GDM1 (cell line): Measurements from ENCODE around the gene BCR.

Source experiments
- DNase-seq: peaks from one replicate; lab custom pipeline; 2025; lab: John Stamatoyannopoulos, UW

BCR gene

DNA sequence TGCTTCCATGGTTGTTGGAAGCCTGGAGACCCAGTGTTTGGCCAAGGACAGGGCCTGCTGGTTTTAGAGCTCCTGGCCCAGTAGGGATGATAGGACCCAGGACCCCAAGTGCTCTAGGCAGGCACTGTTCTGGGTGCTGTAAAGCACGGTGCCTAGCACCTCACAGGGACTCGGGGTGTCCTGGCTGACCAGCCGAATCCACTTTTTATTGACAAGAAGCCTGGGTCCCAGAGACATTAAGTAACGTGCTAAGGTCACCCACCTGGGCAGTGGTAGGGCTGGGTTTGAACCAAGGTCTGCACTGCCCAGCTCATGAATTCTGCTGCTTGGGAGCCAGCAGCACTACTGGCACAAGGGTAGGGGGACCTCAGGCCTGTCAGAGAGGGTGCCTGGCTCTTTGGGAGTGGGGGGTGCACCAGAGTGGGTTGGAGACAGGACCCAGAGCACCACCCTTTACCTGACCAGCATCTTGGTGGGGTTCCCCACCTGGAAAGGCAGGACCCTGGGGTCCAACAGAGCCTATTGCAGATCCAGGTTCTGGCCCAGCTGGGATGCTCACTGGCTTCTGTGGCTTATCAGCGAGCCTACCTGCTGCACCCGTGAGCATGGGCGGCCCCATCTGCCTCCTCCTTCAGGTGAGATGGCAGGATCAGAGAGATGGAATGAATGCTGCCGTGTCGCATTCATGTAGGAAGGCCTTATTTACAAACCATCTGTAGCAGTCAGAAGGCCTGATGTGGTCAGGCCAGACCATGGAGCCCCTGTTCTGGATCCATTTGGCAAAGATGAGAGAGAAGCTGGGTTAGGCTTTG, 52.0 kb downstream of the BCR start:
- no peak for DNase-seq

DNA sequence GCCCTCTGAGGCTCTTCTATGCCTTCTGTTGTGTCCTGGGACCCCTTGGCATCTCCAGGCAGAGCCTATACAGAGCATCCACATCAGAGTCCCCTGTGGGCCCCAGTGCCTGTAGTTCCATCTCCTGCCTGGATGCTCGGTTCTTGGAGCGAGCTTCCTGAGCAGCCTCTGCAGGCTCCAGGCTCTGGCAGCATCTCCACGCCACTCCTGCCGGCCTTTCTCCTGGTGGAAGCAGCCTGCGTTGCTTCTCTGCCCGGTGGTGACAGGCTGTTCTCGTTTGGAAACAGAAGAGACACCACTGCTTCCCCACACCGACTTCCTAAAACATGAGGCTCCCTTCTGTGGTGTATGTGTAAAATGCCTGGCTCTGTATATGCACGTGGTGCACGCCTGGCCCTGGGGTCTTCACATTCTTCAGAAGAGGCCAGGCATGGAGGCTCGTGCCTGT, 52.8 kb downstream of the BCR start:
- DNase-seq, result no peak

GRCh38 chr22:23233752-23234408, 53.6 kb downstream of the BCR start:
- DNase-seq, result no peak

- no peak for DNase-seq
Measured at GRCh38 chr22:23234409-23235161, 54.3 kb downstream of the BCR start.

DNA sequence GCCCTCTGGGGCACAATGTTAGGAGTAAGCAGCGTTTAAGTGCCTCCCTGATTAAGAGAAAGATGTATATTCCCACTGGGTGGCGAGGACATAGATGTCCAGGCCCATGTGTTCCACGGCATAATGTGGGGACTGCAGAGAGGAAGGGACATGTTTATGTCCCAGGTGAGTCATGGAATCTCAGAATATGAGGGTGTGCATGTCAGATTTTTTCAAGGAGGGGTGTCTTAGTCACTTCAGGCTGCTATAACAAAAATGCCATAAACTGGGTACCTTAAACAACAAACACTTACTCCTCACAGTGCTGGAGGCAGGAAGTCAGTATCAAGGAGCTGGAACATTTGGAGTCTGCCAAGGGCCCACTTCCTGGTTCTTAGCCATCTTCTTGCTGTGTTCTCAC, 55.1 kb downstream of the BCR start:
- no peak for DNase-seq

DNA sequence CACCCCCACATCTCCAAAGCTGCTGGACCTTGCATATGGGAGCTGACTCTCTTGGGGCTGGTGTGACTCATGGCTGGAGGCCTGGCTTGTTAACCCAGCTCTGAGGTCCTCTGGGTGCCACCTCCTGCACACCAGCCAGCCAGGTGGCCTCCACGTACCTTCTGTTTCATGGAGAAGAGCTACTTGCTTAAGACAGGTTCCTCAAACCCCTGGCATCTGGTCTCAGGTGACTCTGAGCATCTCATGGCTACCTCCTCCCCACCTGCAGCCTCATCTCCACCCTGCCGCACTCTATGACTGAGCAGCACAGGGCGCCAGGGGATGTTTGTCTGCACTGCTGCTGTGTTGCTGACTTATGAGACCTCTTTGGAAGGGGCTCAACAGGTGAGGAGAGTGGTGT, 55.7 kb downstream of the BCR start:
- no peak for DNase-seq

DNA sequence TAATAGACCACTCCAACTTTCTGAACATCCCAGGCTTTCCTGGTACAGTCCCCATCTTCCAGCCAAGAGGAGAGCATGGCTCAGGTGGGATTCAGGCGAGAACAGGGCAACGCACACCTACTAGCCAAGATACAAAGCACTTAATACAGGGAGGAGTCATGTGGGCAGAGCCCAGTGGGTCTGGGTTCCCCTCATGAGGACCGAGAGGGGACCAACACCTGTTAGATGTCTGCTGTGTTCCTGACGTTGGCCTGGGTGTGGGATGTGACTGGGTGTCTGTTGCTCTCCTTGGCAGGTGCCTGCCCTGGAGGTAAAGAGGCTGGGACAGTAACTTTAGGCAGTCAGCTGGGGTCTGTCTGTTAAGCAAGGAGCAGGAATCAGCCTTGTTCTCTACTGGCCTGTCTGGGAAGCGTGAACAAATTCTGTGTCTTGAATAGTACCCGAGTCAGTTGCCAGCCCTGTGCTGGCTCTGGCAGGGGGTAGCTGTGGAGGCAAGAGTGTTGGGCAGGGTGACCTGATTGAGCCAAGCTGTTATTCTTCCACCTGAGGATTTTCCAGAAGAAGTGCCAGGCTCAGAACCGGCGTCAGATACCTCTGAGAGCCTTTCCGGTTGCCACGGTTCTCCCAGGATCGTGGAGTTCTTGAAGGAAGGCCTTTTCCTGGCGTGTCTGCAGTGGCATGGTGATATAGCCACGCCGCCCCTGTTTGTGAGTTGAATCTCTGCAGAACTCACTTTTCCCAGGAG, 56.3 kb downstream of the BCR start:
- DNase-seq, result no peak

- no peak for DNase-seq
Measured at GRCh38 chr22:23237201-23237798, 57.0 kb downstream of the BCR start.

GRCh38 chr22:23237841-23238240, 57.5 kb downstream of the BCR start:
- no peak for DNase-seq

DNA sequence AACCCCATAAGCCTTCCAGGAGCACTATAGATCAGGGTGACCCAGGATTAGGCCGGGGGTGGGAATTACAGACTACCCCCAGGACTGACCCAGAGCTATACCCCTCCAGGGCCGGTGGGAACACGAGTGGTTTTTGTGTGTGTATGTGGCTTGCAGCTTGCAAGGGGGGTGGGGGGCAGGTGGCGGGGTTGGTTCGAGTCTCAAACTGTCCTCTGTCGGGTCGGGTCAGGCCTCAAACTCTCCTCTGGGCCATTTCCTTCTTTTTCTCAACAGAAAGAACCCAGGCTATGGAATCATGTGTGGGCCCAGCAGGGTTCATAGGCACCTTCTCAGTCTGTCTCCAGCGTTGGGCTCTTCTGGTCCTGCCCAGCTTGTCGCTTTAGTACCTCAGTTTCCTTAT, 58.4 kb downstream of the BCR start:
- DNase-seq, result no peak

- no peak for DNase-seq
Measured at GRCh38 chr22:23239429-23239828, 59.1 kb downstream of the BCR start.

- no peak for DNase-seq
Measured at GRCh38 chr22:23240639-23241389, 60.5 kb downstream of the BCR start.

DNA sequence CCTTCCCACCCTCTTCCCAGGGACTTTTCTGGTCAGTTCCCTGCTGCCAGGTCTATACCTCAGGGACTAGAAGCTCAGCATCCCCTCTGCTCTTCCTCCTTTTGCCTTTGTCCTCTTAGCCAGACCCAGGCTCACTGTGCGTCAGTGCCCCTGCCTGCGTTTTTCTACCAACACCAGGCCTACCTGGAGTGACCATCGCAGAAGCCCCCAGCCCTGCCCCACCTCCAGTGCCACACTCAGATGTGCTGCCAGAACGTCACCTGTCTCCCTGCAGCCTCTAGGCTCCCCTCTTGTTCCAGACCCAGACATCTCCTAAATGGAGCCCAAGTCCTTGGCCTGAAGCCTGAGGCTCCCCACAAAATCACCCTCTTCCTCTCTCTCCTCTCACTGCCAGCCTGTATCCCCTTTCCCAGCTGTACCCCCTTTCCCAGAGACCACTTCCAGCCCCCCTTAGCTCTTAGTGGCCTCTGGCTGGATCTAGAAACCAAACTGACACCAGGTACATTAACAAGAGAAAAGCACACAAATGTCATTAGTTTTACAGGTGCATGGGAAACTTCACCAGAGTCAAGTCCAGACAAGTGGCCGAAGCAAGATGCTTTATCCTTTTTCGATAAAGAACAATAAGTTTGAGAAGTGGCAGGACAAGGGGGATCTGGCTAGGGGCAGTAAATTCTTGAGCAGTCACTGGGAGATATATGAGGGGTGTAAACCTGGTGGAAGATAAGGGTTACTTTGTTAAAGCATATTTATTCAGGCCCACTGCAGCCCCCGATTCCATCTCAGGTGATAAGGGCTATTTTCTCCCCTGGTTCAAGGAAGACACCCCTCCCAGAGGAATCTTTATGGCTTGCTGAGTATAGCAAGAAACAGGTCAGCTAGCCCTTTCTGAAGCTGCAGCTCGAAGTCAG, 61.5 kb downstream of the BCR start:
- DNase-seq, result no peak

DNA sequence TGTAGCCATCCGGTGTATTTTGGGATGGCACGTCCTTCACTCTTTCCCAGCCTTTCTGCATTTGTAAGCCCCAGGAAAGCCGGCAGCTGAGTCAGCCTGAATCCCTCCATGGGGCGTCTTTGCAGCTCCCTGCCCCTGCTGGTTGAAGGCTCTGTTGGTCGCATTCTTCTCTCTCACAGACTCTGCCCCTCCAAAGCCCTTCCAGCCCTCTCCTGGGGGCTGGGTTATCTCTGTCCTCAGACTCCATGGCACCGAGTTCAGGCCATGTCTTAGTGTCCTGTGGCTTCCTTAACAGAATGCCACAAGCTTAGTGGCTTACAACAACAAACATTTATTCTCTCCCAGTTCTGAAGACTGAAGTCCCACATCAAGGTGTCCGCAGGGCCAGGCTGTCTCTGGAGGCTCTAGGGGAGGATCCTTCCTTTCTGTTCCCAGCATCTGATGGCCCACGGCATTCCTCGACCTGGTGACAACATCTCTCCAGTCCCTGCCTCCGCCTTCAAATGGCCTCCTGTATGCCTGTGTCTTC, 62.2 kb downstream of the BCR start:
- DNase-seq, result no peak

DNA sequence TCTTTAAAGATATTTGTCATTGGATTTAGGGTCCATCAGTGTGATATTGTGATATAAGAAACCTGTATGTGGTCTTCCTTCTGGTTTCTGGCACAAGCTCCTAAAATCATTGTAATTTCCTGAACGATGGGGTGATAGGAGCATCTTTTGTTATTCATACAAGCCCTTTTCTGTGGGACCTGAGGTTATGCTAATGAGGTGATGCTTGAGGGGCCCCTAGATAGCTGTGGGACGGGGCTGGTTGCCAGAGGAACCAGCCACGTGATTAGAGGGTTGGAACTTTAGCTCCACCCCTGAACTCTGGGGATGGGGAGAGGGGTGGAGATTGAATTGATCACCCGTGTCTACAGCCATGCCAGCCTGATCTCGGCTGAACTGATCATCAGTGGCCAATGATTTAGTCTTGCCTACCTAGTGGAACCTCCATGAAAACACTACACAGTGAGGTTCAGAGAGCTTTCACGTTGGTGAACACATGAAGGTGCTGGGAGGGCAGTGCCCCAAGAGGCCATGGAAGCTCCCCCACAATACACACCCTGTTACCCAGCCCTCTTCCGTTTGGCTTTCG, 62.8 kb downstream of the BCR start:
- DNase-seq, result no peak

DNA sequence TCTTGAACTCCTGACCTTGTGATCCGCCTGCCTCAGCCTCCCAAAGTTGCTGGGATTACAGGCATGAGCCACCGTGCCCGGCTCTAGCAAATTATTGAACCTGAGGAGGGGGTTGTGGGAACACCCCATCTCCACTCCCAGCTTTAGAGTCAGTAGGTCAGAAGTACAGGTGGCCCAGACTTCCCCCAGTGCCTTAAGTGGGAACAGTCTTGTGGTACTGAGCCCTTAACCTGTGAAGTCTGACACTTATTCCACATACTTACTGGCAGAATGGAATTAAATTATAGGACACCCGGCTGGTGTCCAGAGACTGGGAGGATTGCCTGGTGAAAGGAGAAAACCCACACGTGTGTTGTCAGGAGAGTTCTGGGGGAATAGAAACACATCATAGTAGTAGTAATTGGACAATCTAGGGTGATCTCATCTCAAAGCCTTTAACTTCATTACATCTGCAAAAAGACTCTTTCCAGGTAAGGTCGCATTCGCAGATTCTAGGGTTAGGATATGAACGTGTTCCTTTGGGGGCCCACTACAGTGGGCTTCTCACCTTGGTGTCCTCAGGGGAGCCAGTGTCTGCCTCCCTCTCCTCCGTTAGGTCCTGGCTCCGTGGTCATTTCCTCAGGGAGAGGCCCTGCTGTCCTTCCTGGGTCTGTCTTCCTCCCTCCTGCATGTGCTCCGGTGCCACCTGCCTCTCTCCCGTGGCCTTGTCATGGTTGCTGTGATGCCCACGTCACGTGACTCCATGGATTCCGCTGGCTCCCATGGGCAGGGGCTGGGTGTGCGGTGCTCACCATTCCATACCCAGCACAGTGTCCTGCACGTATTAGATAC, 63.8 kb downstream of the BCR start:
- DNase-seq, result no peak

DNA sequence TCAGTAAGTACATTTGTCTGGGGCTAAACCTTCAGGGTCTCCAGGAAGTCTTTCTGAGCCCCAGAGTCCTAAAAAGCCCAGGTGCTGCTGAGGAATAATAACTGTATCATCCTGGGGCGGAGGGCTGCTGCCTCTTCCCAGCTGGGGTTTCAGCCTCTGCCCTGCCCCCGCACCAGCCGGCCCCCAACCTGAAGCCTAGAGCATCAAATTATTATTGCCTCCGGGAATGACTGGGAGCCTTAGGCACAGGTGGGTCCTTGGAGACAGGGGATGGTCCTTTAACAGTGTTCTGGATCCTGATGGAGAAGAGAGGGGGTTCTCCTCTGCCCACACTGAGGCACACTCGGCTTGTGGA, 64.4 kb downstream of the BCR start:
- no peak for DNase-seq

- no peak for DNase-seq
Measured at GRCh38 chr22:23245045-23245798, 64.9 kb downstream of the BCR start.
